CD4-positive, alpha-beta T cell (primary cell): ENCODE data around the gene RSPH9. TPM values are rescaled to one million over a fixed set of nuclear protein-coding genes. Genes with fewer than 3 reads are reported as not detected.
A peak's percentile ranks its signal among the peaks of the same experiment; 100 is the strongest.

Experiments
- ATAC-seq: fragments of 200-7000 bp; cut with Tn5 transposase; one replicate; pipeline ENCODE4 v1.10.0; 2022; ENCODE audit warnings: mild to moderate bottlenecking; ENCODE audit not compliant: poor library complexity
- CTCF ChIA-PET: fragments of 350-600 bp; sonication (Branson Sonifier 250); formaldehyde crosslinking; loops from one replicate; lab custom pipeline; 2021; ENCODE audit warnings: antibody characterized with exemption, inconsistent platforms; lab: Charles Lee
- POLR2A ChIA-PET: fragments of 350-600 bp; sonication (Branson Sonifier 250); formaldehyde crosslinking; loops from one replicate; lab custom pipeline; 2021; ENCODE audit warnings: antibody characterized with exemption, inconsistent platforms; lab: Charles Lee
- DNase-seq, 14 experiments: peaks; one replicate each; pipeline ENCODE4 v3.0.0-alpha.2; 2013 to 2020; ENCODE audit warnings: mixed read lengths in 2 of 14
- H3K27ac ChIP-seq, 2 donors: one replicate each; pipeline versions ENCODE4 v1.5.1 to v1.7.0; 2013; ENCODE audit warnings: low read length in 2 of 2, low read depth in 1 of 2, mild to moderate bottlenecking in 1 of 2
- H3K27me3 ChIP-seq, 2 experiments: 1 replicate in 1 of 2; 2 replicates in 1 of 2; pipeline versions ENCODE4 v1.6.1 to v1.7.0; 2013; ENCODE audit warnings: low read length in 2 of 2, control low read depth in 1 of 2, mild to moderate bottlenecking in 1 of 2, moderate library complexity in 1 of 2; ENCODE audit not compliant: insufficient read depth in 2 of 2, control insufficient read depth in 1 of 2
- H3K36me3 ChIP-seq: one replicate; pipeline ENCODE4 v1.6.1; 2013; ENCODE audit warnings: low read length, control low read depth; ENCODE audit not compliant: insufficient read depth
- H3K4me1 ChIP-seq: one replicate; pipeline ENCODE4 v1.6.1; 2013; ENCODE audit warnings: low read length, control low read depth; ENCODE audit not compliant: insufficient read depth
- H3K4me3 ChIP-seq: one replicate; pipeline ENCODE4 v1.5.1; 2013; ENCODE audit warnings: mild to moderate bottlenecking, low read length, moderate library complexity
- H3K9me3 ChIP-seq, 2 experiments: 1 replicate in 1 of 2; 2 replicates in 1 of 2; pipeline versions ENCODE4 v1.6.1 to v1.7.0; 2013; ENCODE audit warnings: low read length in 2 of 2, mild to moderate bottlenecking in 2 of 2, control low read depth in 1 of 2, moderate library complexity in 1 of 2; ENCODE audit not compliant: control insufficient read depth in 1 of 2, insufficient read depth in 1 of 2
- H3K27ac Mint-ChIP-seq: one replicate; pipeline ENCODE4 v1.8.0; 2020; ENCODE audit warnings: mixed read lengths
- H3K27me3 Mint-ChIP-seq: one replicate; pipeline ENCODE4 v1.8.0; 2021; ENCODE audit warnings: mixed read lengths
- H3K36me3 Mint-ChIP-seq: one replicate; pipeline ENCODE4 v1.8.0; 2021; ENCODE audit warnings: low read depth, mixed read lengths
- H3K4me1 Mint-ChIP-seq: one replicate; pipeline ENCODE4 v1.8.0; 2021; ENCODE audit warnings: low read depth, mixed read lengths
- H3K4me3 Mint-ChIP-seq: one replicate; pipeline ENCODE4 v1.8.0; 2020; ENCODE audit warnings: mild to moderate bottlenecking, mixed read lengths
- H3K9me3 Mint-ChIP-seq: one replicate; pipeline ENCODE4 v1.8.0; 2020; ENCODE audit warnings: mixed read lengths
- intact Hi-C, 2 experiments: fragments of 100-400 bp; cut with DNase I in 1 of 2; cut with micrococcal nuclease in 1 of 2; formaldehyde crosslinking; loops; one replicate each; pipeline versions ENCODE4 v1.15.1 to v1.9.0; 2023 to 2025; cut with DNase I, micrococcal nuclease
- total RNA-seq, 174 experiments: library from RNA in 2 of 174; stranded (reverse) in 2 of 174; gene quantifications; one replicate each; pipeline ENCODE4 v1.2.3 and lab custom pipeline; 2021 to 2026
- TF ChIP-seq, protein P1 (sequence below): fragments of 200-600 bp; IDR thresholded peaks from one replicate; pipeline ENCODE4 v1.8.0; 2022; ENCODE audit warnings: antibody characterized with exemption, mild to moderate bottlenecking

RSPH9 gene
- total RNA-seq, 2 experiments from 2014 or later, result not detected

DNA sequence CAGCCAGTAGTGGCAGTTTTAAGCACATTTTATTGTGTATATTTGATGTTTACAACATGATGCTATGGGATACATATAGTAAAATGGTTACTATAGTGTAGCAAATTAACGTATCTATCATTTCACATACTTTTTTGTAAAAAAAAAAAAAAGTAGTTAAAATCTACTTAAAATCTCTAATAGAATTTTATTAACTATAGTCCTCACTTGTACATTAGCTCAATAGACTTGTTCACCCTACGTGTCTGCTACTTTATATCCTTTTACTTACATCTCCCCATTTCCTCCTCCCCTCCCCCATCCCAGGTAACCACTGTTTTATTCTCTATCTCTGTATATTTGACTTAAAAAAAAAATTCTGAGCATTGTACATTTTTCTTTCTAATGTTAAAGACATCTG, 38.8 kb upstream of the RSPH9 start:
- POLR2A ChIA-PET, result interaction anchor here (1.2 kb wide), 1 partner anchor 23 kb away, joined by 3 read pairs; the partner anchor contains the start of gene GTPBP2
- ATAC-seq (no peak), DNase-seq (no peak)
- H3K9me3 Mint-ChIP-seq, result no peaks in the 10 kb centered on the region
- H3K4me3 Mint-ChIP-seq, result no peak overlapping the region
- TF ChIP-seq, protein P1, sequence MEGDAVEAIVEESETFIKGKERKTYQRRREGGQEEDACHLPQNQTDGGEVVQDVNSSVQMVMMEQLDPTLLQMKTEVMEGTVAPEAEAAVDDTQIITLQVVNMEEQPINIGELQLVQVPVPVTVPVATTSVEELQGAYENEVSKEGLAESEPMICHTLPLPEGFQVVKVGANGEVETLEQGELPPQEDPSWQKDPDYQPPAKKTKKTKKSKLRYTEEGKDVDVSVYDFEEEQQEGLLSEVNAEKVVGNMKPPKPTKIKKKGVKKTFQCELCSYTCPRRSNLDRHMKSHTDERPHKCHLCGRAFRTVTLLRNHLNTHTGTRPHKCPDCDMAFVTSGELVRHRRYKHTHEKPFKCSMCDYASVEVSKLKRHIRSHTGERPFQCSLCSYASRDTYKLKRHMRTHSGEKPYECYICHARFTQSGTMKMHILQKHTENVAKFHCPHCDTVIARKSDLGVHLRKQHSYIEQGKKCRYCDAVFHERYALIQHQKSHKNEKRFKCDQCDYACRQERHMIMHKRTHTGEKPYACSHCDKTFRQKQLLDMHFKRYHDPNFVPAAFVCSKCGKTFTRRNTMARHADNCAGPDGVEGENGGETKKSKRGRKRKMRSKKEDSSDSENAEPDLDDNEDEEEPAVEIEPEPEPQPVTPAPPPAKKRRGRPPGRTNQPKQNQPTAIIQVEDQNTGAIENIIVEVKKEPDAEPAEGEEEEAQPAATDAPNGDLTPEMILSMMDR, result no peak
- intact Hi-C loops, result loop anchor here in 1 of 2 experiments (5.0 to 10.0 kb wide), 3 partner anchors 61 to 471 kb away; no protein-coding TSS in a partner anchor
- Histone ChIP-seq H3K27me3 (no peaks in the 10 kb centered on the region), H3K4me1 (no peaks in the 10 kb centered on the region), H3K9me3 (no peaks in the 10 kb centered on the region), H3K36me3 (peaks cover 67% of the 10 kb centered on the region), H3K27ac (no peak overlapping the region), H3K4me3 (no peak overlapping the region)
- CTCF ChIA-PET, result no interaction called here
- H3K4me1 Mint-ChIP-seq, result no peaks in the 10 kb centered on the region
- H3K27me3 Mint-ChIP-seq, result no peaks in the 10 kb centered on the region
- peaks cover 68% of the 10 kb centered on the region for H3K36me3 Mint-ChIP-seq
- H3K27ac Mint-ChIP-seq, result no peak overlapping the region

DNA sequence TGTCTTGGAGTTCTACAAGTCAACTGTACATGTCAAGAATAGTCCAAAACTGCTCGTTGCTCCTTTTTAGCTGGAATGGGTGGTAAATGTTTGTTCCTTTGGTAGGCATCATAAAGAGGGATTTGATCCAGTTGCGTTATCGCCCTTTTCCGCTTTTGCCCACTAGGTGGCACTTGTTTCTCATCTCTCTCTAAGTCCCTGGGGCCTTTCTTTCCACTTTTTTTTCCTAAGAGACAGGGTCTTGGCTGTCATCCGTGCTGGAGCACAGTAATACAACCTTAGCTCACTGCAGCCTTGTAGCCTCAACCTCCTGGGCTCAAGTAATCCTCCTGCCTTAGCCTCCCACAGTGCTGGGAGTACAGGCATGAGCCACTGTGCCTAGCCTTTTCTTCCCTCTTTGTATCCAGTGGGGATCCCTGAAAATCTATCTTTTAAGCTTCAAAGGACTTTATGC, 36.5 kb upstream of the RSPH9 start:
- Histone ChIP-seq H3K4me1 (no peaks in the 10 kb centered on the region), H3K4me3 (no peak overlapping the region), H3K27ac (no peak overlapping the region), H3K36me3 (peaks cover 56% of the 10 kb centered on the region), H3K27me3 (no peaks in the 10 kb centered on the region), H3K9me3 (no peaks in the 10 kb centered on the region)
- ATAC-seq, result peak; percentile 48
- H3K4me3 Mint-ChIP-seq, result no peak overlapping the region
- TF ChIP-seq, protein P1, result peak; percentile 91
- H3K36me3 Mint-ChIP-seq, result peaks cover 69% of the 10 kb centered on the region
- POLR2A ChIA-PET, result interaction anchor here (0.8 to 1.7 kb wide), 2 partner anchors 21 to 27 kb away, joined by 3 to 4 read pairs; partner anchors contain the start of genes GTPBP2 and MAD2L1BP
- H3K27ac Mint-ChIP-seq, result no peak overlapping the region
- CTCF ChIA-PET, result interaction anchor here (0.5 to 2.2 kb wide), 9 partner anchors 10 to 490 kb away, joined by 3 to 8 read pairs (median 4); partner anchors contain the start of gene GTPBP2
- no peaks in the 10 kb centered on the region for H3K27me3 Mint-ChIP-seq
- intact Hi-C loops, result loop anchor here in 1 of 2 experiments (5.0 to 10.0 kb wide), 3 partner anchors 59 to 469 kb away; no protein-coding TSS in a partner anchor
- H3K9me3 Mint-ChIP-seq, result no peaks in the 10 kb centered on the region
- H3K4me1 Mint-ChIP-seq, result no peaks in the 10 kb centered on the region
- DNase-seq, result peak; percentile 32 to 77 (median 49)

DNA sequence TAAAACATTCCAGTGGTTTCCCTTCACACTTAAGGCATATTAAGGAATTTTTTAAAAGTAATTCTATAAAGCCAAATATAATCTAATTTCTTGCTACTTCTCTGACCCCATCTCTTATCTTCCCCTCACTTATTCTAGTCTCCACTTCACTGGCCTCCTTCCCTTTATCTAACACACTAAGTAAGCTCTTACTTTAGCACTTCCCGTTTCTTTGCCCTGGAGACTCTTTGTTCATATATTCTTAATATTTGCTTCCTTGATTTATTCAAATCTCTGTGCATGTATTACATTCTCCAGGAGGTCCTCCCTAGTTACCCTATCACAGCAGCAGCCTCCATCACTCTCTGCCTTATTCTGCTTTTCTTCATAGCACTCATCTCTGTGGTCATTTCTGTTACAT, 36.0 kb upstream of the RSPH9 start:
- Histone ChIP-seq H3K4me1 (no peaks in the 10 kb centered on the region), H3K27me3 (no peaks in the 10 kb centered on the region), H3K36me3 (peaks cover 56% of the 10 kb centered on the region), H3K9me3 (no peaks in the 10 kb centered on the region), H3K27ac (no peak overlapping the region), H3K4me3 (no peak overlapping the region)
- TF ChIP-seq, protein P1, result no peak
- DNase-seq (no peak), ATAC-seq (no peak)
- Mint-ChIP-seq H3K36me3 (peaks cover 69% of the 10 kb centered on the region), H3K27me3 (no peaks in the 10 kb centered on the region), H3K9me3 (no peaks in the 10 kb centered on the region), H3K4me3 (no peak overlapping the region), H3K4me1 (no peaks in the 10 kb centered on the region), H3K27ac (no peak overlapping the region)
- intact Hi-C loops, result loop anchor here in 1 of 2 experiments (5.0 to 10.0 kb wide), 3 partner anchors 58 to 468 kb away; no protein-coding TSS in a partner anchor
- POLR2A ChIA-PET, result interaction anchor here (1.7 kb wide), 1 partner anchor 27 kb away, joined by 4 read pairs; the partner anchor contains the start of gene MAD2L1BP
- CTCF ChIA-PET, result interaction anchor here (0.5 to 2.2 kb wide), 8 partner anchors 9 to 490 kb away, joined by 3 to 8 read pairs (median 4); partner anchors contain the start of gene GTPBP2
